Measurements from ENCODE around the gene PEX3.

PEX3 gene

DNA sequence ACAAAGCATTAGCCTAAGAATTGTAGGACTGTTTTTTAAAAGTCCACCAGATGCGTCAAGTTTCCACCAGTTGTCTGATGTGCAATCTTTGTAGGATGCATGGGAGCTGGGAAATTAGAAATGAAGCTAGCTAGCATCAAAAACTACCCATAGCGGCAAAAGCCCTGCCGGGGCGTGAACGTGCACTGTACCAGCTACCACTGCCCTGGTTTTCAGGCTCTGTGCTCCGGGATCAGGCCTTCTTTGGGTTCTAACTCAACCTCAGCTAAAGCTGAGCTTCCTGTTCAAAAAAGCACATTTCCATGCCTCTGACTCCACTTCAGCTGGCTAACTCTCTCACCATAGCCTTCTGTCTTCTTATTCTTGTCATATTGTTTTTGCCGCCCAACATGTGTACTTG is 87.8 kb downstream of the PEX3 start:
- TF ChIP-seq SIN3A (IDR thresholded peaks at IDR 0.05; ENCODE audit: borderline replicate concordance, insufficient read depth, low read length) (no peak), FOXP2 (optimal IDR thresholded peaks at IDR 0.05; ENCODE audit: borderline replicate concordance, extremely low read depth, extremely low read length, insufficient read depth) (no peak)

DNA sequence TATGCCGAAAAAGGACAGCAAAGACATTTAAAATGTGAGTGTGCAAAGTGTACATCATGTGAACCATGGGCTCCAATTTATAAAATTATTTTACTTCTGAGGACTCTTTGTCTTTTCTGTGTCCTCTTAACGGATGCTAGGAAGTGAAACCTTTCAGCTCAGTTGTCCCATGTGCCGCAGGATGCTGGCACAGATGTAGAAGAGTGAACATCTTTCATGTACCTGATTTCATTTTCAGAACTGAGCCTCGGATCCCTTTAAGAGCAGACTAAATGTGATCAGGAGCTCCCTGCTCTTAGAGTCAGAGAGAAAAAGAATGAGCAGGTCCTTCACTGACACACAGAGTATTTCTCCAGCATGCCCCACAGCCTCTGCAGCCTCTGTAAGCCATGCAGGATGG is 88.5 kb downstream of the PEX3 start:
- no peak for TF ChIP-seq FOXP2 (optimal IDR thresholded peaks at IDR 0.05; ENCODE audit: borderline replicate concordance, extremely low read depth, extremely low read length, insufficient read depth)
- no peak for TF ChIP-seq SIN3A (IDR thresholded peaks at IDR 0.05; ENCODE audit: borderline replicate concordance, insufficient read depth, low read length)
- no peak for TF ChIP-seq POLR2AphosphoS5 (IDR thresholded peaks at IDR 0.05; ENCODE audit: low read depth, low read length)
- TF ChIP-seq REST (IDR thresholded peaks at IDR 0.05; ENCODE audit: insufficient read depth in 1 of 2, low read depth in 2 of 2, low read length in 2 of 2): no peak
- no peak for TF ChIP-seq TAF1 (IDR thresholded peaks at IDR 0.05; ENCODE audit: borderline replicate concordance, insufficient read depth, low read length)

GRCh38 chr6:143539734-143540133 is 89.1 kb downstream of the PEX3 start:
- TF ChIP-seq TAF1 (IDR thresholded peaks at IDR 0.05; ENCODE audit: borderline replicate concordance, insufficient read depth, low read length) (no peak), FOXP2 (optimal IDR thresholded peaks at IDR 0.05; ENCODE audit: borderline replicate concordance, extremely low read depth, extremely low read length, insufficient read depth) (no peak), REST (IDR thresholded peaks at IDR 0.05; ENCODE audit: insufficient read depth in 1 of 2, low read depth in 2 of 2, low read length in 2 of 2) (no peak), SIN3A (IDR thresholded peaks at IDR 0.05; ENCODE audit: borderline replicate concordance, insufficient read depth, low read length) (no peak), POLR2AphosphoS5 (IDR thresholded peaks at IDR 0.05; ENCODE audit: low read depth, low read length) (no peak)

DNA sequence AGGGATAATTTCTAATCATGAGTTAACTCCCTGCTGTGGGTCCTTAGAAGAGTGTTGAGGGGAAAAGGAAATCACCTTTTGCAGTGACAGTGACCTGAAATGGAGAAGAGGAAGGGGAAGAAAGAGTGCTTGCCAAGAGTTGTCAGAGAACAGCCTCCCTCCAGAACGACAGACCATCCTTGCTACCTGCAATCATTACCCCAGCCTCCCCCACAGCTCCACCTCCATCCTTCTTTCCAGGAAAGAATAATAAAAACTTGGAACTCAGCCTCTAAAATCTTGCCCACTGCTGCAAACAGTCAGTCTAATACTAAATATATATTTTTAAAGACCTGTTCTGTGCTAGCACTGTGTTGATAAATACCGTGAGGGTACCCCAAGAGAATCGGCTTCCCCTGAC is 89.6 kb downstream of the PEX3 start:
- no peak for TF ChIP-seq SIN3A (IDR thresholded peaks at IDR 0.05; ENCODE audit: borderline replicate concordance, insufficient read depth, low read length)
- no peak for TF ChIP-seq FOXP2 (optimal IDR thresholded peaks at IDR 0.05; ENCODE audit: borderline replicate concordance, extremely low read depth, extremely low read length, insufficient read depth)
- TF ChIP-seq POLR2AphosphoS5 (IDR thresholded peaks at IDR 0.05; ENCODE audit: low read depth, low read length): no peak
- no peak for TF ChIP-seq REST (IDR thresholded peaks at IDR 0.05; ENCODE audit: insufficient read depth in 1 of 2, low read depth in 2 of 2, low read length in 2 of 2)
- TF ChIP-seq TAF1 (IDR thresholded peaks at IDR 0.05; ENCODE audit: borderline replicate concordance, insufficient read depth, low read length): no peak
